Measurements from ENCODE around the gene RNF167.
A peak's percentile ranks its signal among the peaks of the same experiment; 100 is the strongest.
"Not testable (repeated sequence)": the region's sequence is repeated elsewhere in the genome, so short reads cannot be mapped to it uniquely, and the experiment has no call there.

The RNF167 gene

GRCh38 chr17:4903051-4903818 is 36.8 kb upstream of the RNF167 start, which contains the start of gene CHRNE:
CHRNE (minus strand) TSS chr17:4903098; CDS start chr17:4903063, 35 bp downstream.
- DNase-seq, result peak; percentile 47

- DNase-seq, result not testable (repeated sequence)
These were observed 33.4 kb upstream of the RNF167 start for GRCh38 chr17:4906642-4907041.

- DNase-seq, result no peak
These were observed 31.8 kb upstream of the RNF167 start for GRCh38 chr17:4908301-4908700.

GRCh38 chr17:4908711-4909496 is 31.2 kb upstream of the RNF167 start:
- DNase-seq, result peak; percentile 79

GRCh38 chr17:4913994-4914393 is 26.1 kb upstream of the RNF167 start:
- DNase-seq, result no peak

GRCh38 chr17:4914551-4914950 is 25.5 kb upstream of the RNF167 start:
- DNase-seq, result not testable (repeated sequence)

GRCh38 chr17:4919511-4920047 is 20.5 kb upstream of the RNF167 start:
- no peak for DNase-seq

- no peak for DNase-seq
These were observed 19.6 kb upstream of the RNF167 start for GRCh38 chr17:4920351-4921048.

GRCh38 chr17:4921320-4921719 is 18.7 kb upstream of the RNF167 start:
- DNase-seq, result no peak

GRCh38 chr17:4926577-4927335 is 13.3 kb upstream of the RNF167 start:
- DNase-seq, result not testable (repeated sequence)

- no peak for DNase-seq
These were observed 11.2 kb upstream of the RNF167 start for GRCh38 chr17:4928881-4929280.

- no peak for DNase-seq
These were observed 8.1 kb upstream of the RNF167 start, which contains the start of gene GP1BA for GRCh38 chr17:4931963-4932362. GP1BA (plus strand) TSS chr17:4932277; CDS start chr17:4932605, 328 bp downstream.

GRCh38 chr17:4932756-4933155 is 7.3 kb upstream of the RNF167 start:
- DNase-seq, result no peak

- no peak for DNase-seq
These were observed 6.4 kb upstream of the RNF167 start for GRCh38 chr17:4933646-4934045.

GRCh38 chr17:4934173-4934979 is 5.7 kb upstream of the RNF167 start:
- DNase-seq, result no peak

- no peak for DNase-seq
These were observed 4.4 kb upstream of the RNF167 start for GRCh38 chr17:4935650-4936049.

GRCh38 chr17:4936436-4936835 is 3.6 kb upstream of the RNF167 start:
- DNase-seq, result no peak

GRCh38 chr17:4937553-4937952 is 2.5 kb upstream of the RNF167 start:
- no peak for DNase-seq

GRCh38 chr17:4938069-4938491 is 2.0 kb upstream of the RNF167 start:
- DNase-seq, result no peak

GRCh38 chr17:4938688-4939545 is 1.2 kb upstream of the RNF167 start:
- DNase-seq, result no peak

- no peak for DNase-seq
These were observed 597 bp upstream of the RNF167 start for GRCh38 chr17:4939546-4939795.
